Erythroblast (primary cell): ENCODE measurements around the gene SPATA31D4.
"Not testable (repeated sequence)": the region's sequence is repeated elsewhere in the genome, so short reads cannot be mapped to it uniquely, and the experiment has no call there.

Experiments used
- DNase-seq, 2 experiments: peaks; one replicate each; lab custom pipeline; 2025; lab: John Stamatoyannopoulos, UW
- GATA1 ChIP-seq: IDR thresholded peaks from 2 replicates; pipeline ENCODE4 v1.6.1; 2011; ENCODE audit warnings: low read depth, mild to moderate bottlenecking, control low read depth, low read length, moderate library complexity
- POLR2A ChIP-seq: IDR thresholded peaks from 2 replicates; pipeline ENCODE4 v1.6.1; 2011; ENCODE audit warnings: mild to moderate bottlenecking, low read length

Gene SPATA31D4

DNA sequence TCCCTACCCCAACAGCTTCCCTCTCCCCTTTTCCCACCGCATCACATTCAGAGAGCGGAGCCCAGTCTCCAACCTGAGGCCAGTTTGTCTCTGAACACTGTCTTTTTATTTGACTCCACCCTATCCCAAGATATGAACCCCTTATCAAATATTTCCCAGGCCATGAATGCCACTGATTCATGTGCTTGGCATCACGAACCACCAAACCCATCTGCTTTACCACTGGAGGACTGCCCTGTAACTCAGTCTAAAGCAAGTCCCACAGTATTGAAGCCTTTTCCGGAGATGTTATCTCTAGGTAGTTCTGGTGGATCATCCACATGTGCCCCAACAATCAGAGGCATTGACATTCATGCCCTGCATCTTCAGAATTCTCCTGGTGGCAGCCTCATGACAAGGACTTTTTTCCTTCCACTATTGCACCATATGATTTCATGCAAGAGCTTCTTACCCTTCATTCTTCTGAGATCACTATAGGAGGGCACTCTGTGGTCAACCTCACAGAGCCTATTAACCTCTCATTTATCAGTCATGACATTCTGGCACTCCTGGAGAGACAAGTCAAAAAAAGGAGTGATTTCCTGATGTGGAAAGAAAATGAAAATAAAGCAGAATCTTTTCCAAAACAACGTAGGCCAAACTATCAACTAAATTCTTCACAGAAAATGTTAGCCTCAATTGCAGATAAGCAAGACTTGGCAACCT lies 12.3 kb upstream of the SPATA31D4 start:
- no peak for DNase-seq
- no peak for TF ChIP-seq GATA1

DNA sequence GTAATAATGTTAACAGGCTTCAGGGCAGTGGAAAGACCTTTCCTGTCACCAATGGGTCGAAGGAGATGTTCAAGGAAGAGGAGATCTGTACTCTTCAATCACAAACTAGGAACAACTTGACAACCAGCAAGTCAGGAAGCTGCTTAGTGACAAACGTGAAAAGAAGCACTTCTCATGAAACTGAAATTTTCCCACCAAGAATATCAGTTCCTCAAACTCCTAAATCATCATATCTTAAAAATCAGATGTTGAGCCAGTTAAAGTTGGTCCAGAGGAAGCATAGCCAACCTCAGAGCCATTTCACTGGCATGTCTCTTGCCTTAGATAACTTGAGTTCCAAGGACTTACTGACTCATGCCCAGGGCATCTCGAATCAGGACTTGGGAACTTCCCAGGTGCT lies 9.7 kb upstream of the SPATA31D4 start:
- DNase-seq, result not testable (repeated sequence)

DNA sequence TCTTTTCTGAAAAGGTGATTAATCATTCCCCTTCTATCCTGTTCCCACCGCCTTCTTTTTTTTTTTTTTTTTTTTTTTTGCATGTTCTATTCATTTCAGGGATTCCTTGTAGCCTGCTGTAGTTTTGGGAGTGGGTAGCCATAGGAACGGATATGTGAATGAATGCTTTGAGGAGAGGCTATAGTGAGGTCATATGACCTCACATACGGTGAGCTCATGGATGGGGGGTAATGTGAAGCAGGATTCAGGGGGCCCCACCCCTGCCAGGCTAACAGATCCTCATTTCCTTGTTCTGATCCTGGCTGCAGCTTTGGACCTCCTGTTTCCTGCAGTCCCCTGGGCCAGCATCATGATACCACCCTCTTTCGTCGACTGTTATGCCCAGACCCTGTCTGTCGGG lies 1.9 kb downstream of the SPATA31D4 start:
- DNase-seq, result not testable (repeated sequence)

DNA sequence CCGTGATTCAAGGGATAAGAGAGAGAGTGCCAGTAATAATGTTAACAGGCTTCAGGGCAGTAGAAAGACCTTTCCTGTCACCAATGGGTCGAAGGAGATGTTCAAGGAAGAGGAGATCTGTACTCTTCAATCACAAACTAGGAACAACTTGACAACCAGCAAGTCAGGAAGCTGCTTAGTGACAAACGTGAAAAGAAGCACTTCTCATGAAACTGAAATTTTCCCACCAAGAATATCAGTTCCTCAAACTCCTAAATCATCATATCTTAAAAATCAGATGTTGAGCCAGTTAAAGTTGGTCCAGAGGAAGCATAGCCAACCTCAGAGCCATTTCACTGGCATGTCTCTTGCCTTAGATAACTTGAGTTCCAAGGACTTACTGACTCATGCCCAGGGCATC lies 5.3 kb downstream of the SPATA31D4 start:
- not testable (repeated sequence) for DNase-seq

DNA sequence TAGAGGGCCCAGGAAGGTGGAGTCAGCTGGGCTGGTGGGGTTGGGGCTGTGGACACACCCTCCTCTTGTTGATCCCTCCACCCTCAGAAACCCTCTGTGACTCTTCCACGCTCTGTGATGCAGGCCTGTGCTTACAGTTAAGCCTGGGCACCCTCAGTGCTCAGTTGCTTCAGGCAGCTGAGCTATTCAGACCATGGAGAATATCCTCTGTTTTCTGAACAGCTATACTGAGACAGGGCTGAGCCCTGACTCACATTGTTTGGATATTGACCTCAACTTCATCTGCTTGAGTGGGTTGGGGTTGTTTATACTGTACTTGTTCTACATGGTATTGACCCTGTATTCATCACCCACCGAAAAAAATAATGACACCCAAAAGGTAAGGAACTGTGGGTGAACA lies 15.2 kb downstream of the SPATA31D4 start, which contains the start of gene SPATA31D3:
Gene SPATA31D3, plus strand, starts transcription at position 108 of the 400 bp plus-strand sequence. Its CDS starts 86 bp downstream, at position 194.
- DNase-seq, result not testable (repeated sequence)

DNA sequence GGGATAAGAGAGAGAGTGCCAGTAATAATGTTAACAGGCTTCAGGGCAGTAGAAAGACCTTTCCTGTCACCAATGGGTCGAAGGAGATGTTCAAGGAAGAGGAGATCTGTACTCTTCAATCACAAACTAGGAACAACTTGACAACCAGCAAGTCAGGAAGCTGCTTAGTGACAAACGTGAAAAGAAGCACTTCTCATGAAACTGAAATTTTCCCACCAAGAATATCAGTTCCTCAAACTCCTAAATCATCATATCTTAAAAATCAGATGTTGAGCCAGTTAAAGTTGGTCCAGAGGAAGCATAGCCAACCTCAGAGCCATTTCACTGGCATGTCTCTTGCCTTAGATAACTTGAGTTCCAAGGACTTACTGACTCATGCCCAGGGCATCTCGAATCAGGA lies 20.4 kb downstream of the SPATA31D4 start:
- not testable (repeated sequence) for DNase-seq

DNA sequence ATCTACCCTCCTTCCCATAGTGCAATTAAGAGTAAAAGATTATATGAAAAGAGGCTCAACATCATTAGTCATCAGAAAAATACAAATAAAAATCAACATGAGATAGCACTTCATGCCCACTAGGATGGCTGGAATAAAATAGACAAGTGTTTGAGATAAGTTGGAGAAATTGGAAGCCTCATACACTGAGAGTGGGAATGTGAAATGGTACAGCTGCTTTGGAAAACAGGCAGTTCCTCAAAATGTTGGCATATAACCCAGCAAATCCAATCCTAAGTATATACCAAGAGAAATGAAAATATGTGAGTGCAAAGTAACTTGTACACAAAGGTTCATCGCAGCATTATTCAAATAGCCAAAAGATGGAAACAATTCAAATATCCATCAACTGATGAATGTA lies 24.9 kb downstream of the SPATA31D4 start:
- DNase-seq, result no peak
- TF ChIP-seq GATA1 (no peak), POLR2A (no peak)

DNA sequence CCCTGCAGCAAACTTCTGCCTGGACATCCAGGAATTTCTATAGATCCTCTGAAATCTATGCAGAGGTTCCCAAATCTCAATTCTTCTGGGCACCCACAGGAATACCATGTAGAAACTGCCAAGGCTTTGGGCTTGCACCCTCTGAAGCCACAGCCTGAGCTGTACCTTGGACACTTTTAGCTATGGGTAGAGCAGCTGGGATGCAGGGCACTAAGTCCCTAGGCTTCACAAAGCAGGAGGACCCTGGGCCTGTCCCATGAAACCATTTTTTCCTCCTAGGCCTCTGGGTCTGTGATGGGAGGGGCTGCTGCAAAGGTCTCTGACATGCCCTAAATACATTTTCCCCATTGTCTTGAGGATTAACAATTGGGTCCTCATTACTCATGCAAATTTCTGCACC lies 27.4 kb downstream of the SPATA31D4 start:
- DNase-seq, result no peak
- no peak for TF ChIP-seq POLR2A
- no peak for TF ChIP-seq GATA1

DNA sequence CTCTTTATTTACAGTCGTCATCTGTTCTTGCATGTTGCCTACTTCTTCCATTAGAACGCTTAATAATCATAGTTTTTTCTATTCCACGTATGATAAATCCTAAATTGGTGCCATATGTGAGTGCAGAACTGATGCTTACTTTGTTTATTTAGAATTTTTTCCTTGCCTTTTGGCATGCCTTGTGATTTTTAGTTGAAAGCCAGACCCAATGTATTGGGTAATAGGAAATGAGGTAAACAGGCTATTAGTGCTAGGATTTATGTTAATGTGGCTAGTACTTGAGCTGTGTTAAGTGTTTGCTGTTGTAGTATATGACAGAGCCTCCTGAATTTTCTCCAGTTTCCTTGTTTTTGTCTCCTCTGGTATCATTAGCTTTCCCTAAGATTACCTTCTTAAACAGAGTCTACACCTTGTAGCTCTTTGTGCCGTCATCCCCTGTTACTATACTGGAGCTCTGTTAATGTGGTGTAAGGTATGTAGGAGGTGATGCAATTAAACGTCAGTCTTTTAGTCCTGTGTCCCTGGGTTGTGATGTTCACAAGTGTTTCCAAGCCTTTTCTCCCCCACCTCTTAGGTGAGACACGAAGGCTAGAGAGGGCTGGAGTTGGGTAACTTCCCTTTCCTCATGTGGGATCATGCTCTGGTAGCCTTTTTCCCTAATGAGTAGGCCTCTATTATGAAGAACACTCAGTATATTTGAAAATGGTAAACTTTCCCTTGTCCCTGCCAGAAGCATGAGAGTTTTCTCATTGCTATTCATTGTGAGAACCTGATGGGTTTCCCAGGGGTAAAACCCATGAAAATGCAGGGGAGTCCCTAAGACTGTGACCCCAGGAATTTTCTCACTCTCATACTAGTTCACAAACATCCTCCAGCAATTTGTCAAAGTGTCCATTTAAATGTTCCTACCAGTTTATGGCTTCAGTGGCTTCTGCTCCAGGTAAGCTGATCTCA lies 36.3 kb downstream of the SPATA31D4 start:
- no peak for DNase-seq
- TF ChIP-seq POLR2A (no peak), GATA1 (no peak)

DNA sequence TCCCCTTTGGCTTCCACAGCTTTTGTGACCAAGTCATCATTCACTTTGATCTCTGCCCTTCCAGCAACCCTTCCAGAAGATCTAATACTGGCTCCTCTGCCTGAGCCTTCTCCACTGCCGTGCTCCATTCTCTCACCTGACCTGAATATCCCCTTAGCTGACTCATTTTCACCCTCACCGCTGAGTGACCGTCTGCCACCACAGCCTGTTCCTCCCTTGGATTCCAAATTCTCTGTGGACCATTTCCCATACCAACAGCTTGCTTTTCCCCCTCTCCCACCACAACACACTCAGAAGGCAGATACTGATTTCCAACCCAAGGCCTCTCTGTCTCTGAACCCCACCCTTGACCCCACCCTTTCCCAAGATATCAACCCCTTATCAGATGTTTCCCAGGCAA lies 39.8 kb downstream of the SPATA31D4 start:
- TF ChIP-seq GATA1 (no peak), POLR2A (no peak)
- DNase-seq, result no peak

DNA sequence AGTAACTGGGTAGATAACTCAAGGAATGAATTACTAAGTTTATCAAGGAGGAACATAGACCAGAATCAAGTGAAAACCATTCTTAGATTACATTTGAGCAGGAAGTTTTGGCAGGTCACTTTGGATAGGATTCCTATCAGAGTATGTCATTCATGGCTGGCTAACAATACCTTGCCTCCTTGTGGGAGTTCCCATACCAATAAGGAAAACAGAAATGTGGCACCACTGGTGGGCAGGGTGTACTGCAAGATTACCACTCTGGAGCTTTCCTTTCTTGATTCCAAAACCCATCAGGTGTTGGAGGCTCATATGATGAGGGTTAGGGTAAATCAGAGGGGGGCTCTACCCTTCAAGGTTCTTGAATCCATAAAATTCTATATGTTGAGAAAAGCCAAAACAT lies 41.7 kb downstream of the SPATA31D4 start:
- TF ChIP-seq GATA1 (no peak), POLR2A (no peak)
- no peak for DNase-seq

DNA sequence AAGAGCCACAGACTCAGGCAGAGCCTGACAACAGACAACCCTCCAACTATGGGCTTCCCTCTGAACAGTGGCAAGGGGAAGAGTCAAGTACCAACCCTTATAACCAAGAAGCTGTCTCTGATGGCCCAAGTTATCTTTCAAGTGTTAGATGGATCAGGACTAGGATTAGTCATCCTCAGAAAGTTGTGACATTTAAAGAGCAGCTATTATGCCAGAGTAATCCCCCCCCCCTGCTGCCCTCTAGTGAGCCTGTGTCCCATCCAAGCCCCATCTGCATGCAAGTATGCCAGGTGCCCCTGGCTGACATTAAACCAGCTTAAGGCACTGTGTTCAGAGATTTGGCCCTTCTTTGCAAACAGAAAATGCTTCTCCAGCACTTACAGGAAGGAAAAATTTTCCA lies 43.5 kb downstream of the SPATA31D4 start:
- TF ChIP-seq POLR2A (no peak), GATA1 (no peak)
- no peak for DNase-seq

DNA sequence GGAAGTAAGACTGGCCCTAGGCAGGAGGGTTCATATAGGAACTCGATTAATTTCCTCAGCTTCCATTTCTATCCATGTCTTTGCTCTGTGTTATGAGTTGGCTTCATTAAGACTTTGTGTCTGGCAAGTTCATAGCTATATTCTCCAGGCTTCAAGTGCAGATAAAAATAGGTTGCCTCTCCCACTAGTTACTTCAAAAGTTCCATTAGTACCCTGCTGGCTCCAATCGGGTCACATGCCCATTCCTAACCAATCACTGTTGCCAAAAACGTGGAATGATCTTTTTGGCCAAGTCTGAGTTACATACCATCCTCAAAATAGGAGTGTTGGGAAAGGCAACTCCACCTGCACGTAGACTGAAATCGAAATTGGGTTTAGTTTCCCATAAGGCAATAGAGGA lies 46.5 kb downstream of the SPATA31D4 start:
- DNase-seq, result no peak
- TF ChIP-seq POLR2A, result no peak
- no peak for TF ChIP-seq GATA1

DNA sequence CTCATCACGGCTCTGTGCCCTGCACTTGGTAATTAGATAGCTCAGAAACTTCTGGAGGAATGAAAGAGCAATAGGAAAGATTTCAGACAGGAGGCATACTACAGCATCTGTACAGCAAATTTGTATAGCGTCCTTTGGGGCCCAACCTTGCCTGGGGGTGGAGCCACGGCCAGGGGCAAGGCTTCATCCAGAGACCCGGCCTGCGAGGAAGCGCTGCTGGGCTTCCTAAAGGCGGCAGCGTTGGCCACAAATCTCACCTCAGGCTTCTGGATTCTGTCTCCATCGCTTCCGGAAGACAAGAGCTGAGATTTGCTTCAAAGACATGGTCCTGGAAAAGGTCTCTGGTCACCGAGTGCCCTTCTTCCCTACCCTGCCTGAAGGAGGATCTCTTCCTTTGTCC lies 48.1 kb downstream of the SPATA31D4 start:
- no peak for DNase-seq
- TF ChIP-seq POLR2A (no peak), GATA1 (no peak)

DNA sequence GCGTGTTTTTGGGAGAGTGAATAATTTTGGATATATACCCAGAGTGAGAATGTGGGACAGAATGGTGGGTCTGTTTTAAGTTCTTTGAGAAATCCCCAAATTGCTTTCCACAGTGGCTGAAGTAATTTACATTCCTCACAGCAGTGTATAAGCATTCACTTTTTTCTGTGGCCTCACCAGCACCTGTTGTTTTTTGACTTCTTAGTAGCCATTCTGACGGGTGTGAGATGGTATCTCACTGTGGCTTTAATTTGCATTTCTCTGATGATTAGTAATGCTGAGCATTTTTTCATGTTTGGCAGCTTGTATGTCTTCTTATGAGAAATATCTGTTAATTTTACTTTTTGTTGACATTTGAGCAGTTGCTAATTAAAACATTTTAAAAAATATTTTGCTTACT lies 51.0 kb downstream of the SPATA31D4 start:
- no peak for DNase-seq
- no peak for TF ChIP-seq POLR2A
- TF ChIP-seq GATA1, result no peak

DNA sequence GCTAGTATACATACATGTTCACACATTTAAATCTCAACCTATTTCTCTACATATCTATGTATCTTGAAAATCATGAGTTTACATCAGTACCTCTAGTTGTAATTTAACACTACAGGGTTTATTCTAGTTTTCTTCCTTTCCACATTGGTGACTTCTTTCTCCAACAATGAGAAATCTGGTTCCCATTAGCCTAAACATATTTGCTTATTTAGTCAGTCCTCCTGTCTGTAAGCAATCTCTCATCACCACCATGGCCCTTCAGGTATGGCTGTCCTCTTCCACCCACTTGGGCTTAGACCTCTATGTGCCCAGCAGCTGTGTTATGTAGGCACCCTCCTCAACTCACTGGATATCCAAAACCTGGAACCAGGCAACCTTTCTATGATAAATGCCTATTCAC lies 52.3 kb downstream of the SPATA31D4 start:
- TF ChIP-seq POLR2A (no peak), GATA1 (no peak)
- no peak for DNase-seq
